SK-N-SH treated with all-trans-retinoic acid at 6 μM for 48 hours (cell line): ENCODE data around the gene ATP8B3.

Experiments
- CREB5 ChIP-seq: fragments of 250-450 bp; sonication (Bioruptor Pico); IDR thresholded peaks from 2 replicates; pipeline ENCODE4 v1.5.1; 2020; ENCODE audit warnings: low read depth, mild to moderate bottlenecking, moderate library complexity
- OSR1 ChIP-seq: fragments of 250-450 bp; sonication (Bioruptor Pico); IDR thresholded peaks from 2 replicates; pipeline ENCODE4 v1.8.0; 2022; ENCODE audit warnings: moderate library complexity, mild to moderate bottlenecking, inconsistent platforms
- RARB ChIP-seq: fragments of 250-450 bp; sonication (Bioruptor Pico); IDR thresholded peaks from 2 replicates; pipeline ENCODE4 v1.8.0; 2021; ENCODE audit warnings: mild to moderate bottlenecking, moderate library complexity
- SNAI2 ChIP-seq: fragments of 250-450 bp; sonication (Bioruptor Pico); IDR thresholded peaks from 2 replicates; pipeline ENCODE4 v1.5.0; 2020; ENCODE audit warnings: mild to moderate bottlenecking, moderate library complexity
- ZFP3 ChIP-seq: fragments of 250-450 bp; sonication (Bioruptor Pico); IDR thresholded peaks from 2 replicates; pipeline ENCODE4 v1.5.0; 2020; ENCODE audit warnings: mild to moderate bottlenecking, moderate library complexity
- ZFP30 ChIP-seq: fragments of 450-650 bp; formaldehyde crosslinking; IDR thresholded peaks from 2 replicates; pipeline ENCODE4 v1.5.0; 2022; ENCODE audit warnings: mild to moderate bottlenecking, moderate library complexity
- ZNF70 ChIP-seq: fragments of 450-650 bp; formaldehyde crosslinking; IDR thresholded peaks from 2 replicates; pipeline ENCODE4 v1.5.0; 2020; ENCODE audit warnings: mild to moderate bottlenecking, moderate library complexity

DNA sequence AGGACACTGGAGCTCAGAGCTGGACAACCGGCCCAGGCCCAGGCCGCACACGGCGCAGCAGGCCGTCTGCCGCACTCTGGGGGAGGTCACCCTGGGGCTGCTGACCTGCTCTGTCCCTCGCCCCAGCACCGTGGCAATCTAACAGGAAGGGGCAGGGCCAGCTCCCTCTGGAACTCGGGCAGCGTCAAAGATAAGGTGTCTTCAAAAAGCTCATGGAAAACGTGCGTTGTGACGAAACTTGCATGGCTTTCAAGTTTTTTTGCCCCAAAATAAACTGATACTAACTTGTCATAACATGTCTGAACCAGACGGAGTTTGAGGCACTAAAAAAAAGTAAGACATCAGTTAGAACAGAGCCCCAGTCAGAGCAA is 12.2 kb upstream of the ATP8B3 start:
- TF ChIP-seq OSR1: no peak
- no peak for TF ChIP-seq ZFP3 (CRISPR knock-in tag)
- TF ChIP-seq ZNF70 (CRISPR knock-in tag): no peak
- no peak for TF ChIP-seq SNAI2 (CRISPR knock-in tag)
- TF ChIP-seq ZFP30: no peak
- TF ChIP-seq RARB: no peak
- no peak for TF ChIP-seq CREB5
